ENCODE data around the gene NFIB. TPM values are rescaled to one million over a fixed set of nuclear protein-coding genes. Genes with fewer than 3 reads are reported as not detected.

NFIB gene
- polyA plus RNA-seq, 1 of the 3 experiments (the other 2 are of a cell fraction), result 9.2 TPM

DNA sequence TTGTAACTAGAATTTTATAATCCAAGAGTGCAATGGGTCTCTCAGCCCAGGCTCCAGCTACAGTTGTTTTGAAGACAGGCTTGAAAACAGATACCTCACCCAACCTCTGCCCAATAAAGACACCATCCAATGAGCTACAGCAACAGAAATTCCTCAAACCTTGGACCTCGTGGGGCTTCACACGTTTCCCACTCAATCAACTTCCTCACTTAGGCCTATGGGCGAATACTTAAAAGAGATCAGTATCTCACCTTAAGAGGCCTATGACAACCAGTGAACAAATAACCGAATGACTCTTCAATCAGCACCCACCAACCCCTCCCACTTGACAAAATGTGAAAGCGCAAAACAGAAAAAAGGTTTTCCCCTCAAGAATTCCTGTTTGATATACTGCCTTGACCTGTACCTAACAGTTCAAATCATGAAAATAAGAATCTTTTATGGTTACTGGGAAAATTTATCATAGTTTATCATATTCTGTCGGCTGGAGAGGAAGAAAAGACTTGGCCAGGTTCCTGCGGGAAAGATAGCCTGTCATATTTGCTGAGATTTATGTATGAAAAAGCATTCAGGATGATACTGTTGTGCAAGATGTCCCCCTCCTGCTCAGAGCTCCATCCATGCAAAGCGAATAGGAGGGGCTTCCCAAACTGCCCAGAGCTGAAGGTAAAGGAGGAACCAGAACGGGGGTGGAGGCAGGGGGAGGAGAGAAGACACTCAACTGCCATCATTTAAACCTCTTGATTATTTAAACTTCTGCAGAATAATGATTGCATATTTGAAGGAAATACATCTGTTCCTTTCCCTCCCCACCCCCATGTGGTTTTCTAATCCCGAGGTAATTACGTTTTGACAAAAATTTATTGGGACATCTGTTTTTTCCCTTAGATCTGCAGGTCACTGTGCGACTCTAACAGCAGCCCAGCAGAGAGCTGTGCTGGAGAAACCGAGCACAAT lies 256.3 kb downstream of the NFIB start (continued):
- TF ChIP-seq GABPA (IDR thresholded peaks at IDR 0.05; ENCODE audit: low read depth) (no peak), RFX5 (IDR thresholded peaks at IDR 0.05; ENCODE audit: low read length) (no peak), EZH2phosphoT487 (IDR thresholded peaks at IDR 0.05; ENCODE audit: borderline replicate concordance, low read depth) (no peak), YY1 (IDR thresholded peaks at IDR 0.05; ENCODE audit: low read depth) (no peak), JUND (IDR thresholded peaks at IDR 0.05) (peak; percentile 36; the same call in 1 of the 2 replicates), MXI1 (IDR thresholded peaks at IDR 0.05; ENCODE audit: low read depth, low read length) (no peak), POLR2AphosphoS5 (IDR thresholded peaks at IDR 0.05; ENCODE audit: low read depth, low read length) (peak; percentile 57; the same call in 1 of the 2 replicates), ELF1 (IDR thresholded peaks at IDR 0.05) (no peak), CHD2 (IDR thresholded peaks at IDR 0.05; ENCODE audit: low read length, partially characterized antibody) (peak; percentile 33), SMC3 (IDR thresholded peaks at IDR 0.05; ENCODE audit: low read depth, low read length) (no peak), FOXJ3 (CRISPR knock-in tag; IDR thresholded peaks at IDR 0.05) (no peak), NFIC (IDR thresholded peaks at IDR 0.05; ENCODE audit: borderline replicate concordance) (peak; percentile 86), FOSL2 (IDR thresholded peaks at IDR 0.05; ENCODE audit: borderline replicate concordance, low read depth) (no peak), GATA2 (CRISPR knock-in tag; IDR thresholded peaks at IDR 0.05) (peak; percentile 49), RCOR1 (IDR thresholded peaks at IDR 0.05; ENCODE audit: low read length) (peak; percentile 23; the same call in 1 of the 2 replicates), EP300 (IDR thresholded peaks at IDR 0.05; ENCODE audit: borderline replicate concordance in 1 of 2, low read depth in 1 of 2, low read length in 1 of 2) (peak; percentile 68 to 71; a peak in 3 of 4 replicates), TEAD4 (IDR thresholded peaks at IDR 0.05; ENCODE audit: borderline replicate concordance, insufficient read depth) (no peak), USF1 (IDR thresholded peaks at IDR 0.05; ENCODE audit: borderline replicate concordance, low read depth) (no peak), TCF12 (IDR thresholded peaks at IDR 0.05) (peak; percentile 80), RXRA (IDR thresholded peaks at IDR 0.05; ENCODE audit: borderline replicate concordance, low read depth) (peak; percentile 66; the same call in 1 of the 2 replicates), SIN3A (IDR thresholded peaks at IDR 0.05; ENCODE audit: borderline replicate concordance, low read depth, low read length) (no peak)
- TF ChIP-seq, protein P1, sequence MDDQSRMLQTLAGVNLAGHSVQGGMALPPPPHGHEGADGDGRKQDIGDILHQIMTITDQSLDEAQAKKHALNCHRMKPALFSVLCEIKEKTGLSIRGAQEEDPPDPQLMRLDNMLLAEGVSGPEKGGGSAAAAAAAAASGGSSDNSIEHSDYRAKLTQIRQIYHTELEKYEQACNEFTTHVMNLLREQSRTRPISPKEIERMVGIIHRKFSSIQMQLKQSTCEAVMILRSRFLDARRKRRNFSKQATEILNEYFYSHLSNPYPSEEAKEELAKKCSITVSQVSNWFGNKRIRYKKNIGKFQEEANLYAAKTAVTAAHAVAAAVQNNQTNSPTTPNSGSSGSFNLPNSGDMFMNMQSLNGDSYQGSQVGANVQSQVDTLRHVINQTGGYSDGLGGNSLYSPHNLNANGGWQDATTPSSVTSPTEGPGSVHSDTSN (IDR thresholded peaks at IDR 0.05), result peak; percentile 89; the same call in 1 of the 2 replicates
- TF ChIP-seq, protein P2, sequence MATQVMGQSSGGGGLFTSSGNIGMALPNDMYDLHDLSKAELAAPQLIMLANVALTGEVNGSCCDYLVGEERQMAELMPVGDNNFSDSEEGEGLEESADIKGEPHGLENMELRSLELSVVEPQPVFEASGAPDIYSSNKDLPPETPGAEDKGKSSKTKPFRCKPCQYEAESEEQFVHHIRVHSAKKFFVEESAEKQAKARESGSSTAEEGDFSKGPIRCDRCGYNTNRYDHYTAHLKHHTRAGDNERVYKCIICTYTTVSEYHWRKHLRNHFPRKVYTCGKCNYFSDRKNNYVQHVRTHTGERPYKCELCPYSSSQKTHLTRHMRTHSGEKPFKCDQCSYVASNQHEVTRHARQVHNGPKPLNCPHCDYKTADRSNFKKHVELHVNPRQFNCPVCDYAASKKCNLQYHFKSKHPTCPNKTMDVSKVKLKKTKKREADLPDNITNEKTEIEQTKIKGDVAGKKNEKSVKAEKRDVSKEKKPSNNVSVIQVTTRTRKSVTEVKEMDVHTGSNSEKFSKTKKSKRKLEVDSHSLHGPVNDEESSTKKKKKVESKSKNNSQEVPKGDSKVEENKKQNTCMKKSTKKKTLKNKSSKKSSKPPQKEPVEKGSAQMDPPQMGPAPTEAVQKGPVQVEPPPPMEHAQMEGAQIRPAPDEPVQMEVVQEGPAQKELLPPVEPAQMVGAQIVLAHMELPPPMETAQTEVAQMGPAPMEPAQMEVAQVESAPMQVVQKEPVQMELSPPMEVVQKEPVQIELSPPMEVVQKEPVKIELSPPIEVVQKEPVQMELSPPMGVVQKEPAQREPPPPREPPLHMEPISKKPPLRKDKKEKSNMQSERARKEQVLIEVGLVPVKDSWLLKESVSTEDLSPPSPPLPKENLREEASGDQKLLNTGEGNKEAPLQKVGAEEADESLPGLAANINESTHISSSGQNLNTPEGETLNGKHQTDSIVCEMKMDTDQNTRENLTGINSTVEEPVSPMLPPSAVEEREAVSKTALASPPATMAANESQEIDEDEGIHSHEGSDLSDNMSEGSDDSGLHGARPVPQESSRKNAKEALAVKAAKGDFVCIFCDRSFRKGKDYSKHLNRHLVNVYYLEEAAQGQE (IDR thresholded peaks at IDR 0.05; ENCODE audit: low read depth, low read length), result no peak
- TF ChIP-seq, protein P3, sequence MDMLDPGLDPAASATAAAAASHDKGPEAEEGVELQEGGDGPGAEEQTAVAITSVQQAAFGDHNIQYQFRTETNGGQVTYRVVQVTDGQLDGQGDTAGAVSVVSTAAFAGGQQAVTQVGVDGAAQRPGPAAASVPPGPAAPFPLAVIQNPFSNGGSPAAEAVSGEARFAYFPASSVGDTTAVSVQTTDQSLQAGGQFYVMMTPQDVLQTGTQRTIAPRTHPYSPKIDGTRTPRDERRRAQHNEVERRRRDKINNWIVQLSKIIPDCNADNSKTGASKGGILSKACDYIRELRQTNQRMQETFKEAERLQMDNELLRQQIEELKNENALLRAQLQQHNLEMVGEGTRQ (IDR thresholded peaks at IDR 0.05; ENCODE audit: borderline replicate concordance, low read depth, low read length), result no peak

Measured in SK-N-SH (cell line).